HL-60 (cell line): ENCODE data around the gene BAZ2B.

ENCODE experiments used
- GABPA ChIP-seq: IDR thresholded peaks from 2 replicates; pipeline ENCODE4 v1.6.1; 2012; ENCODE audit warnings: low read depth
- POLR2AphosphoS5 ChIP-seq: IDR thresholded peaks from 2 replicates; pipeline ENCODE4 v1.6.1; 2012; ENCODE audit warnings: low read depth
- SPI1 ChIP-seq: IDR thresholded peaks from 2 replicates; pipeline ENCODE4 v1.6.1; 2012; ENCODE audit warnings: low read depth, mild to moderate bottlenecking, borderline replicate concordance
- TF ChIP-seq, protein P1 (sequence below): IDR thresholded peaks from one replicate; pipeline ENCODE4 v1.5.1; 2011; ENCODE audit warnings: low read length, control low read depth, inconsistent platforms; ENCODE audit not compliant: insufficient read depth
- TF ChIP-seq, protein P2 (sequence below): IDR thresholded peaks from 2 replicates; pipeline ENCODE4 v1.6.1; 2012; ENCODE audit warnings: low read depth; ENCODE audit not compliant: insufficient replicate concordance

DNA sequence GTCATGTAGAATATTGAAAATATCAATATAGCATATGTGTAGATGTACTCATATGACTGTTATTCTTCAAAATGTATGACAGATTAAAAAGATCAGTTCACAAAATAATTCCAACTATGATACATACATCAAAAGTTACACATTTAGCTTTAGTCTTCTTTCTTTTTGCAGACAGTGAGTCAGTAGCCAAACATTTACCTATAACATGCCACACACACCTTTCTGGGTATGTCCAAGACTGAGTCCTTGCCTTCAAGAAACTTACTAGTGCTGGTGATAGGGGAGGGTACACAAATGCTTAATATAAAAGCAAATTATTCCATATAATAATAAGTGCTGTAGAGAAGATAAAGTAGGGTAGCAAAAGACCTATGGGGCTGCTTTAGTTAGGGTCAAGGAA lies 176.9 kb downstream of the BAZ2B start:
- TF ChIP-seq, protein P1, sequence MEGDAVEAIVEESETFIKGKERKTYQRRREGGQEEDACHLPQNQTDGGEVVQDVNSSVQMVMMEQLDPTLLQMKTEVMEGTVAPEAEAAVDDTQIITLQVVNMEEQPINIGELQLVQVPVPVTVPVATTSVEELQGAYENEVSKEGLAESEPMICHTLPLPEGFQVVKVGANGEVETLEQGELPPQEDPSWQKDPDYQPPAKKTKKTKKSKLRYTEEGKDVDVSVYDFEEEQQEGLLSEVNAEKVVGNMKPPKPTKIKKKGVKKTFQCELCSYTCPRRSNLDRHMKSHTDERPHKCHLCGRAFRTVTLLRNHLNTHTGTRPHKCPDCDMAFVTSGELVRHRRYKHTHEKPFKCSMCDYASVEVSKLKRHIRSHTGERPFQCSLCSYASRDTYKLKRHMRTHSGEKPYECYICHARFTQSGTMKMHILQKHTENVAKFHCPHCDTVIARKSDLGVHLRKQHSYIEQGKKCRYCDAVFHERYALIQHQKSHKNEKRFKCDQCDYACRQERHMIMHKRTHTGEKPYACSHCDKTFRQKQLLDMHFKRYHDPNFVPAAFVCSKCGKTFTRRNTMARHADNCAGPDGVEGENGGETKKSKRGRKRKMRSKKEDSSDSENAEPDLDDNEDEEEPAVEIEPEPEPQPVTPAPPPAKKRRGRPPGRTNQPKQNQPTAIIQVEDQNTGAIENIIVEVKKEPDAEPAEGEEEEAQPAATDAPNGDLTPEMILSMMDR = no peak
- TF ChIP-seq, protein P2, sequence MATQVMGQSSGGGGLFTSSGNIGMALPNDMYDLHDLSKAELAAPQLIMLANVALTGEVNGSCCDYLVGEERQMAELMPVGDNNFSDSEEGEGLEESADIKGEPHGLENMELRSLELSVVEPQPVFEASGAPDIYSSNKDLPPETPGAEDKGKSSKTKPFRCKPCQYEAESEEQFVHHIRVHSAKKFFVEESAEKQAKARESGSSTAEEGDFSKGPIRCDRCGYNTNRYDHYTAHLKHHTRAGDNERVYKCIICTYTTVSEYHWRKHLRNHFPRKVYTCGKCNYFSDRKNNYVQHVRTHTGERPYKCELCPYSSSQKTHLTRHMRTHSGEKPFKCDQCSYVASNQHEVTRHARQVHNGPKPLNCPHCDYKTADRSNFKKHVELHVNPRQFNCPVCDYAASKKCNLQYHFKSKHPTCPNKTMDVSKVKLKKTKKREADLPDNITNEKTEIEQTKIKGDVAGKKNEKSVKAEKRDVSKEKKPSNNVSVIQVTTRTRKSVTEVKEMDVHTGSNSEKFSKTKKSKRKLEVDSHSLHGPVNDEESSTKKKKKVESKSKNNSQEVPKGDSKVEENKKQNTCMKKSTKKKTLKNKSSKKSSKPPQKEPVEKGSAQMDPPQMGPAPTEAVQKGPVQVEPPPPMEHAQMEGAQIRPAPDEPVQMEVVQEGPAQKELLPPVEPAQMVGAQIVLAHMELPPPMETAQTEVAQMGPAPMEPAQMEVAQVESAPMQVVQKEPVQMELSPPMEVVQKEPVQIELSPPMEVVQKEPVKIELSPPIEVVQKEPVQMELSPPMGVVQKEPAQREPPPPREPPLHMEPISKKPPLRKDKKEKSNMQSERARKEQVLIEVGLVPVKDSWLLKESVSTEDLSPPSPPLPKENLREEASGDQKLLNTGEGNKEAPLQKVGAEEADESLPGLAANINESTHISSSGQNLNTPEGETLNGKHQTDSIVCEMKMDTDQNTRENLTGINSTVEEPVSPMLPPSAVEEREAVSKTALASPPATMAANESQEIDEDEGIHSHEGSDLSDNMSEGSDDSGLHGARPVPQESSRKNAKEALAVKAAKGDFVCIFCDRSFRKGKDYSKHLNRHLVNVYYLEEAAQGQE = no peak
- TF ChIP-seq SPI1 = no peak
- no peak for TF ChIP-seq POLR2AphosphoS5
- TF ChIP-seq GABPA = no peak
